Keratinocyte (primary cell): ENCODE measurements around the gene LCOR. TPM values are rescaled to one million over a fixed set of nuclear protein-coding genes. Genes with fewer than 3 reads are reported as not detected.

Source experiments
- DNase-seq: peaks from one replicate; pipeline ENCODE4 v3.0.0-alpha.2; 2011; ENCODE audit warnings: low read depth, missing footprints, low spot score
- FAIRE-seq: peaks from 2 replicates; lab custom pipeline; 2011; peaks lifted over from hg19 to GRCh38; lab: Jason Lieb, UNC
- H2AFZ ChIP-seq: 2 replicates; pipeline ENCODE4 v1.6.0; 2012; ENCODE audit warnings: low read length, control low read depth, inconsistent platforms; ENCODE audit not compliant: control insufficient read depth
- H3K27ac ChIP-seq: 2 replicates; pipeline ENCODE4 v1.5.1; 2011; ENCODE audit warnings: low read length; ENCODE audit not compliant: control insufficient read depth, insufficient read depth
- H3K27me3 ChIP-seq: 3 replicates; pipeline ENCODE4 v1.6.0; 2011; ENCODE audit warnings: low read length; ENCODE audit not compliant: control insufficient read depth, insufficient read depth; ENCODE audit errors: extremely low read depth
- H3K36me3 ChIP-seq, 2 experiments: 2 replicates in 1 of 2; 3 replicates in 1 of 2; pipeline ENCODE4 v1.5.1; 2011; ENCODE audit warnings: low read length in 2 of 2, mild to moderate bottlenecking in 1 of 2; ENCODE audit not compliant: control insufficient read depth in 2 of 2, insufficient read depth in 2 of 2; ENCODE audit errors: extremely low read depth in 1 of 2
- H3K4me1 ChIP-seq: 3 replicates; pipeline ENCODE4 v1.5.1; 2011; ENCODE audit warnings: low read length; ENCODE audit not compliant: control insufficient read depth, insufficient read depth; ENCODE audit errors: extremely low read depth
- H3K4me2 ChIP-seq: 3 replicates; pipeline ENCODE4 v1.6.0; 2011; ENCODE audit warnings: low read depth, low read length; ENCODE audit not compliant: control insufficient read depth, insufficient read depth; ENCODE audit errors: extremely low read depth
- H3K4me3 ChIP-seq, 3 experiments: fragments of 200-600 bp in 1 of 3; sonication (generic) in 1 of 3; 2 replicates in 2 of 3; 3 replicates in 1 of 3; pipeline ENCODE4 v1.5.1; 2011 to 2016; ENCODE audit warnings: low read length in 3 of 3, mild to moderate bottlenecking in 3 of 3, control low read depth in 2 of 3, inconsistent platforms in 1 of 3, low read depth in 1 of 3, mixed read lengths in 1 of 3, mixed run types in 1 of 3, moderate library complexity in 1 of 3; ENCODE audit not compliant: control insufficient read depth in 2 of 3, insufficient read depth in 2 of 3; ENCODE audit errors: extremely low read depth in 1 of 3
- H3K79me2 ChIP-seq: 2 replicates; pipeline ENCODE4 v1.6.0; 2012; ENCODE audit warnings: low read length; ENCODE audit not compliant: control insufficient read depth, insufficient read depth
- H3K9ac ChIP-seq: 3 replicates; pipeline ENCODE4 v1.6.0; 2011; ENCODE audit warnings: low read length; ENCODE audit not compliant: control insufficient read depth, insufficient read depth; ENCODE audit errors: extremely low read depth
- H3K9me1 ChIP-seq: 3 replicates; pipeline ENCODE4 v1.6.0; 2011; ENCODE audit warnings: low read length; ENCODE audit not compliant: control insufficient read depth, insufficient read depth; ENCODE audit errors: extremely low read depth
- H3K9me3 ChIP-seq: 2 replicates; pipeline ENCODE4 v1.5.1; 2012; ENCODE audit warnings: low read depth, low read length; ENCODE audit not compliant: control insufficient read depth
- H4K20me1 ChIP-seq: 3 replicates; pipeline ENCODE4 v1.6.0; 2011; ENCODE audit warnings: low read length; ENCODE audit not compliant: control insufficient read depth, insufficient read depth; ENCODE audit errors: extremely low read depth
- CTCF ChIP-seq, 3 experiments: IDR thresholded peaks in 1 of 3; conservative IDR thresholded peaks in 1 of 3; optimal IDR thresholded peaks in 1 of 3; 2 replicates in 2 of 3; 3 replicates in 1 of 3; pipeline versions ENCODE3 to v1.5.1; 2011; ENCODE audit warnings: low read length in 3 of 3, mild to moderate bottlenecking in 3 of 3, moderate library complexity in 2 of 3, control low read depth in 1 of 3, inconsistent platforms in 1 of 3; ENCODE audit not compliant: insufficient read depth in 2 of 3; ENCODE audit errors: extremely low read depth in 1 of 3
- EZH2 ChIP-seq: IDR thresholded peaks from one replicate; pipeline ENCODE4 v1.6.1; 2012; ENCODE audit warnings: inconsistent platforms, mild to moderate bottlenecking, low read length, moderate library complexity
- dilution Hi-C: fragments of 300-500 bp; cut with MboI; formaldehyde crosslinking; loops from one replicate; pipeline ENCODE4 v1.7.0; 2020; ENCODE audit warnings: low sequenced_read_pairs; ENCODE audit not compliant: extremely low pct_ligation_motif_present
- polyA plus RNA-seq, 5 experiments: library from polyadenylated mRNA; depleted of rRNA in 3 of 5; stranded (reverse) in 3 of 5; stranded (forward) in 1 of 5; unstranded in 1 of 5; fragments of >200 nt; gene quantifications; 1 replicate in 1 of 5; 2 replicates in 3 of 5; 3 replicates in 1 of 5; pipeline versions ENCODE4 v1.2.1 to v1.2.3, GENCODE V29; 2011 to 2012; ENCODE audit warnings: missing spikeins in 2 of 5, low read depth in 1 of 5, low replicate concordance in 1 of 5

LCOR gene
- polyA plus RNA-seq, 1 donor (not counting 4 experiments of a cell fraction or from before 2014, with no cell fraction given) = 11.4 TPM

- FAIRE-seq (no peak), DNase-seq (no peak)
- Histone ChIP-seq H3K4me3 (no peak overlapping the region), H3K36me3 (no peaks in the 10 kb centered on the region), H3K4me1 (no peaks in the 10 kb centered on the region), H3K27ac (no peak overlapping the region), H3K9me3 (no peaks in the 10 kb centered on the region), H3K79me2 (peaks cover 7% of the 10 kb centered on the region), H3K9me1 (no peaks in the 10 kb centered on the region), H2AFZ (no peak overlapping the region), H3K27me3 (no peaks in the 10 kb centered on the region), H3K9ac (no peak overlapping the region), H4K20me1 (no peaks in the 10 kb centered on the region), H3K4me2 (no peak overlapping the region)
- dilution Hi-C loops = no loop called here
- TF ChIP-seq CTCF (optimal IDR thresholded peaks at IDR 0.05 in 1 of 3, IDR thresholded peaks at IDR 0.05 in 1 of 3, conservative IDR thresholded peaks at IDR 0.05 in 1 of 3; ENCODE audit: extremely low read depth in 1 of 3, insufficient read depth in 2 of 3, low read length in 3 of 3) = no peak
- no peak for TF ChIP-seq EZH2
Observed at GRCh38 chr10:96917628-96918027, 85.5 kb downstream of the LCOR start.

- dilution Hi-C loops = no loop called here
- H3K9me3 ChIP-seq = no peaks in the 10 kb centered on the region
- H3K4me1 ChIP-seq = no peaks in the 10 kb centered on the region
- H4K20me1 ChIP-seq = no peaks in the 10 kb centered on the region
- no peak for DNase-seq
- no peak overlapping the region for H3K9ac ChIP-seq
- H3K9me1 ChIP-seq = no peaks in the 10 kb centered on the region
- H2AFZ ChIP-seq = no peak overlapping the region
- H3K4me3 ChIP-seq = no peak overlapping the region
- no peak overlapping the region for H3K27ac ChIP-seq
- H3K79me2 ChIP-seq = peaks cover 8% of the 10 kb centered on the region
- H3K36me3 ChIP-seq = no peaks in the 10 kb centered on the region
- FAIRE-seq = no peak
- no peaks in the 10 kb centered on the region for H3K27me3 ChIP-seq
- no peak overlapping the region for H3K4me2 ChIP-seq
- no peak for TF ChIP-seq CTCF (optimal IDR thresholded peaks at IDR 0.05 in 1 of 3, IDR thresholded peaks at IDR 0.05 in 1 of 3, conservative IDR thresholded peaks at IDR 0.05 in 1 of 3; ENCODE audit: extremely low read depth in 1 of 3, insufficient read depth in 2 of 3, low read length in 3 of 3)
- TF ChIP-seq EZH2 = no peak
Observed at GRCh38 chr10:96918214-96919002, 86.3 kb downstream of the LCOR start.
